ENCODE results near the gene DDR1. TPM values are rescaled to one million over a fixed set of nuclear protein-coding genes. Genes with fewer than 3 reads are reported as not detected.
A peak's percentile ranks its signal among the peaks of the same experiment; 100 is the strongest.

DDR1 gene
- total RNA-seq, 2 donors from 2014 or later = 22.1 to 23.8 TPM

DNA sequence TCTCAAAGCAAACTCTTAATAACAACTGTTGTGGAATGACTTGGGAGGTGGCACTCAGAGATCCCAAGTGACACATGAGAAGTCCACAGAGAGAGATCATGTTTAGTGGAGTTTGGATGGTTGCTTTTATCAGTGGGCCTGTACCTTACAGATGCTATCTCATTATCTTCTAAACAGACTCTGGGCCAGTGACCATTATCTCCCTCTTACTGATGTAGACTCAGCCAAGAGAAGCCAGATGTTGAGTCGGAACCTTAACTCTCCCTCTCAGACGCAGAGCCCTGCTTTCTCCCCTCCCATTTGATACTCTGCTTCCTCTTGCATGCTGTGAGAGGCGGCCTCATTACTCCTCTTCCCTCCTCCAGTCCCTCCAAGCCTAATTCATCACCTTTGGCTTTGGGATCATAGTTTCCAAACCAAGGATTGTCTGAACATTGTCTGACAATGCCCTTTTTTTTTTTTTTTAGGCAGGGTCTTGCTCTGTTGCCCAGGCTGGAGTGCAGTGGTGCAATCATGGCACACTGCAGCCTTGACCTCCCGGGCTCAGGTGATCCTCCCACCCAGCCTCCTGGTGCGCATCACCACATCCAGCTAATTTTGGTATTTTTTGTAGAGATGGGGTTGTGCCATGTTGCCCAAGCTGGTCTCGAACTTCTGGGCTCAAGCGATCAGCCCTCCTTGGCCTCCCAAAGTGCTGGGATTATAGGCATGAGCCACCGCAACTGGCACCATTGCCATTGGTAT lies 4.5 kb upstream of the DDR1 start:
- Histone ChIP-seq H3K9me3 (no peaks in the 10 kb centered on the region), H3K27ac (no peak overlapping the region), H3K4me1 (ENCODE audit: control insufficient read depth in 1 of 2, low read depth in 2 of 2) (peaks cover 10 to 42% of the 10 kb centered on the region in 2 donors), H3K4me3 (no peak overlapping the region), H3K36me3 (no peaks in the 10 kb centered on the region), H3K27me3 (replicated peaks; ENCODE audit: insufficient read depth) (no peaks in the 10 kb centered on the region)
- DNase-seq (ENCODE audit: low spot score) = no peak
- no peak for ATAC-seq (ENCODE audit: insufficient number of reproducible peaks, low FRiP score, low read depth)
- TF ChIP-seq, protein P1, sequence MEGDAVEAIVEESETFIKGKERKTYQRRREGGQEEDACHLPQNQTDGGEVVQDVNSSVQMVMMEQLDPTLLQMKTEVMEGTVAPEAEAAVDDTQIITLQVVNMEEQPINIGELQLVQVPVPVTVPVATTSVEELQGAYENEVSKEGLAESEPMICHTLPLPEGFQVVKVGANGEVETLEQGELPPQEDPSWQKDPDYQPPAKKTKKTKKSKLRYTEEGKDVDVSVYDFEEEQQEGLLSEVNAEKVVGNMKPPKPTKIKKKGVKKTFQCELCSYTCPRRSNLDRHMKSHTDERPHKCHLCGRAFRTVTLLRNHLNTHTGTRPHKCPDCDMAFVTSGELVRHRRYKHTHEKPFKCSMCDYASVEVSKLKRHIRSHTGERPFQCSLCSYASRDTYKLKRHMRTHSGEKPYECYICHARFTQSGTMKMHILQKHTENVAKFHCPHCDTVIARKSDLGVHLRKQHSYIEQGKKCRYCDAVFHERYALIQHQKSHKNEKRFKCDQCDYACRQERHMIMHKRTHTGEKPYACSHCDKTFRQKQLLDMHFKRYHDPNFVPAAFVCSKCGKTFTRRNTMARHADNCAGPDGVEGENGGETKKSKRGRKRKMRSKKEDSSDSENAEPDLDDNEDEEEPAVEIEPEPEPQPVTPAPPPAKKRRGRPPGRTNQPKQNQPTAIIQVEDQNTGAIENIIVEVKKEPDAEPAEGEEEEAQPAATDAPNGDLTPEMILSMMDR (IDR thresholded peaks at IDR 0.05) = no peak

DNA sequence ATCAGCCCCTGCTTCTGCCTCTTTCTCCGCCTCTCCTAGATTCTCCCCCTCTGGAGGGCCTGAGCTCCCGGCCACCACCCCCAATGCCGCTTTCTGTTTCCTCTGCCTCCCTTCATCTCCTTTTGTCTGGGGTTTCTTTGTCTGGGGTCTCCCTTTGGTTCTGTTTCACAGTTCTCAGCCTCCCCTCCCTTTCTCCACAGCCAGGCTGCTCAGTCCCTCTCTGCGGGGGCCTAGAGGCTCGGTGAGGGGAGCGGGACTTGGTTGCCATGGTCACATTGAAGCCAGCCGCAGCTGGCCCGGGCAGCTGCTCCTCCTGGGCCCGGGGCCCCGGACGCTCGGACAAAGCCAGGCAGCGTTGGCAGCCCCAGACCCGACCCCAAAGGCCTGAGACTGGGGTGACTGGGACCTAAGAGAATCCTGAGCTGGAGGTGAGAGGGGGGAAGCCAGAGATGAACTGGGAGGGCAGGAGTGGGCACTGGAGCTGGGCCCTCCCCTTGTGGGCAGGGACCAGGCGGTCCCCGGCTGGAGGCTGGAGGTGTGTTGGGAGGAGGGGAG lies 3.5 kb upstream of the DDR1 start:
- Histone ChIP-seq H3K36me3 (no peaks in the 10 kb centered on the region), H3K27ac (no peak overlapping the region), H3K4me1 (ENCODE audit: control insufficient read depth in 1 of 2, low read depth in 2 of 2) (peaks cover 18 to 51% of the 10 kb centered on the region in 2 donors), H3K27me3 (replicated peaks; ENCODE audit: insufficient read depth) (no peaks in the 10 kb centered on the region), H3K9me3 (no peaks in the 10 kb centered on the region), H3K4me3 (no peak overlapping the region)
- no peak for ATAC-seq (ENCODE audit: insufficient number of reproducible peaks, low FRiP score, low read depth)
- no peak for DNase-seq (ENCODE audit: low spot score)
- TF ChIP-seq, protein P1 (IDR thresholded peaks at IDR 0.05) = no peak

DNA sequence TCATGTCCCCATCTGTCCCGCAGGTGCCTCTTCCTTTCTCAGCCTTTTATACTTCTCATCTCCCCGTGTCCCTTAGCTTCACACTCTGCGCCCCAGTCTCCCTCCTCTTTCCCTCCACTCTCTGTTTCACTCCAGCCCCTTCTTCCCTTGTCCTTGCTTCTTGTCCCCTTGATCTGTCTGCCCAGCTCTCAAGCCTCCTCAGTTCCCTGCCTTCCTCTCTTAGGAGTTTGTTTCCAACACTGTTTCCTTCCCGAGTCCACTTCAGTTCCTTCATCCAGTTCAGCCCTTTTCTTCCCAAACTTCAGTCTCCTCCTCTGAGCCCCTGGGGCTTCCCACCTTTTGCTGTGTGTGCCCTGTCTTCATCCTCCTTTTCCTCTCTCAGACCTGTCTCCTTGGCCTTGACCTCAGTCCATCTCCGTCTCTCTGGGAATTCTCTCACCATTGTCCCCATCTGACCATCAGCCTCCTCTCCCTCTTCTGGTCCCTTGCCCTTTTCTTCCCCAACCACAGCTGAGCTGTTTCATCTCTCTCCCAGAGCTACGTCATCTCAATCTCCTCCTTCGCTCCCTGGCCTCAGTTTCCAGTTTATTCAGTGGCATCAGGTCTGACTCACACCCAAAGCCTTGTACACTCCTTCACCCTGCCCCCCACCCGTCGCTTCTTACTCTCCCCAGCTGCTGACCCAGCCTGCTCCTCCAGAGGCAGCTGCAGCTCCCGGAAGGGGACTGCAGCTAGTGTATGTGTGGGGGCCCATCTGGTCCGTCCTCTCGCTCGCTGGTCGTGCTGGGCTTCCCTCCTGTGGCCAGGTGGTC lies 2.7 kb upstream of the DDR1 start:
- no peaks in the 10 kb centered on the region for H3K9me3 ChIP-seq
- no peak for DNase-seq (ENCODE audit: low spot score)
- H3K36me3 ChIP-seq = no peaks in the 10 kb centered on the region
- peaks cover 22 to 53% of the 10 kb centered on the region in 2 donors for H3K4me1 ChIP-seq (ENCODE audit: control insufficient read depth in 1 of 2, low read depth in 2 of 2)
- H3K27ac ChIP-seq = peak overlapping the region; percentile 78 to 89
- TF ChIP-seq, protein P1 (IDR thresholded peaks at IDR 0.05) = no peak
- H3K4me3 ChIP-seq = no peak overlapping the region
- no peak for ATAC-seq (ENCODE audit: insufficient number of reproducible peaks, low FRiP score, low read depth)
- H3K27me3 ChIP-seq (replicated peaks; ENCODE audit: insufficient read depth) = no peaks in the 10 kb centered on the region

DNA sequence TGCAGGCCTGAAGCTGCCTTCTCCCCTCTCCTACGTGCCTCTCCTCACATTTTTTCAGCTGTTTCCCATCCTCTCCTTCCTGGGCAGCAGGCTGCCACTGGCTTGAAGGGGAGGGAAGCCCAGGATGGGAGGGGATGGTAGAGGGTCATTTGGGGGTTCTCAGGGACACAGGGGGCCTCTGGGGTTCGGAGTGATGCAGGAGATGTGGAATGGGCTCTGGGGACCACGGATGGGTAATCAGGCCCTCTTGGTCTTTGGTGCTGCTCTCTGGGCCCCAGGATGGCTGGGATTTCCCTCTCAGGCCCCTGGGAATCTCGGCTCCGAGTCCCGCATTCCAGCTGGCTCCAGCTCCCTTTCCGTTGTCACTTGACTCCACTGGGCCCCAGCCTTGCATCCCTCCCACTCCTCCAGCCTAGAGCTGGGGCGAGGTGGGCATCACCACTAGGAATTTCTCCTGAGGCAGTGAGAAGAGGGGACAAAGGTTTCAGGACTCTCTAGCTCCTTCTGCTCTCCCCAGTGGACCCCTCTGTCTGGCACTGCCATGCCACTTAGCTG lies 2.0 kb upstream of the DDR1 start:
- no peaks in the 10 kb centered on the region for H3K9me3 ChIP-seq
- ATAC-seq (ENCODE audit: insufficient number of reproducible peaks, low FRiP score, low read depth) = no peak
- H3K27ac ChIP-seq = peak overlapping the region; percentile 78 to 89
- TF ChIP-seq, protein P1 (IDR thresholded peaks at IDR 0.05) = no peak
- H3K36me3 ChIP-seq = no peaks in the 10 kb centered on the region
- H3K4me1 ChIP-seq (ENCODE audit: control insufficient read depth in 1 of 2, low read depth in 2 of 2) = peaks cover 20 to 49% of the 10 kb centered on the region in 2 donors
- DNase-seq (ENCODE audit: low spot score) = no peak
- H3K4me3 ChIP-seq = no peak overlapping the region
- H3K27me3 ChIP-seq (replicated peaks; ENCODE audit: insufficient read depth) = no peaks in the 10 kb centered on the region

All from thoracic aorta (tissue), 2 donors.